Fibroblast of mammary gland (primary cell): ENCODE results near the gene MYO3B.

Experiments used
- DNase-seq: peaks from one replicate; pipeline ENCODE4 v3.0.0-alpha.2; 2010; ENCODE audit warnings: low read depth
- H3K4me3 ChIP-seq: 2 replicates; pipeline ENCODE4 v1.5.1; 2011; ENCODE audit warnings: low read depth, mild to moderate bottlenecking, low read length, moderate library complexity; ENCODE audit not compliant: control insufficient read depth
- CTCF ChIP-seq: conservative IDR thresholded peaks from 2 replicates; pipeline ENCODE4 v1.5.1; 2011; ENCODE audit warnings: low read depth, low read length, inconsistent platforms; ENCODE audit not compliant: control insufficient read depth, insufficient read depth

Gene MYO3B

GRCh38 chr2:170248574-170249393 lies 70.8 kb downstream of the MYO3B start:
- no peak for DNase-seq
- no peak overlapping the region for H3K4me3 ChIP-seq
- TF ChIP-seq CTCF, result no peak

DNA sequence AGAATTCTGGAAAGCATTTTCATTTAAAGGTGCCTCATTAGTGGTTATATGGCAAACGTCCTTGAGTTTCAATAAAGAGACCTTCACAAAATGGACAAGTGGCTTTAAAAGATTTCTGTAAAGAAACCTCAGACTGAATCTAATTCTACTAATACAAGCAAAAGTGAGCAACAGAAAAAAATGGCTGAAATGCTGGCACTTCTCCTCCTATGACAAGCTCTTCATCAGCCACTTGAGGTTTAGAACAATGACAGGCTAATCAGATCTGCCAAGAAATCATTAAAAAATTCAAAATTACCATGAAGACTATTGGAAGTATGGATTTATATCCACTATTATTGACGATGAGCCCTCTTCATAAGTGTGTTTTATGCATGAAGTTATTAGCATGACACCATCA lies 71.8 kb downstream of the MYO3B start:
- no peak for DNase-seq
- no peak for TF ChIP-seq CTCF
- H3K4me3 ChIP-seq, result no peak overlapping the region

GRCh38 chr2:170250584-170250983 lies 72.6 kb downstream of the MYO3B start:
- TF ChIP-seq CTCF, result no peak
- DNase-seq, result no peak
- H3K4me3 ChIP-seq, result no peak overlapping the region

GRCh38 chr2:170252414-170252813 lies 74.5 kb downstream of the MYO3B start:
- no peak for DNase-seq
- no peak overlapping the region for H3K4me3 ChIP-seq
- no peak for TF ChIP-seq CTCF

GRCh38 chr2:170253721-170254230 lies 75.8 kb downstream of the MYO3B start:
- no peak overlapping the region for H3K4me3 ChIP-seq
- no peak for TF ChIP-seq CTCF
- no peak for DNase-seq

- DNase-seq, result no peak
- no peak overlapping the region for H3K4me3 ChIP-seq
- no peak for TF ChIP-seq CTCF
These were observed 76.4 kb downstream of the MYO3B start for GRCh38 chr2:170254293-170254732.
